Mammary epithelial cell (primary cell): ENCODE measurements around the gene STMN3.

Experiments
- CTCF ChIP-seq, 2 donors: IDR thresholded peaks in 1 of 2; conservative IDR thresholded peaks in 1 of 2; 2 replicates each; pipeline ENCODE4 v1.5.1; 2011 to 2012; ENCODE audit warnings: inconsistent platforms in 2 of 2, low read length in 2 of 2, mild to moderate bottlenecking in 2 of 2, control low read depth in 1 of 2, low read depth in 1 of 2; ENCODE audit not compliant: insufficient read depth in 1 of 2; ENCODE audit errors: extremely low read depth in 1 of 2
- EZH2 ChIP-seq: IDR thresholded peaks from 2 replicates; pipeline ENCODE4 v1.6.1; 2012; ENCODE audit warnings: low read length, inconsistent platforms, borderline replicate concordance

- no peak for TF ChIP-seq EZH2
- no peak for TF ChIP-seq CTCF (conservative IDR thresholded peaks at IDR 0.05 in 1 of 2, IDR thresholded peaks at IDR 0.05 in 1 of 2; ENCODE audit: extremely low read depth in 1 of 2, insufficient read depth in 1 of 2, low read depth in 1 of 2, low read length in 2 of 2)
Measured at GRCh38 chr20:63591786-63592355, 61.4 kb downstream of the STMN3 start.
